Heart left ventricle (tissue), 16 donors: ENCODE data around the gene PIGL. TPM values are rescaled to one million over a fixed set of nuclear protein-coding genes. Genes with fewer than 3 reads are reported as not detected.

Experiments used
- ATAC-seq, 4 donors: fragments of 200-7000 bp; cut with Tn5 transposase; one replicate each; pipeline ENCODE4 v1.9.1; 2020 to 2022; ENCODE audit warnings: moderate library complexity in 4 of 4, mild to moderate bottlenecking in 3 of 4, moderate number of reproducible peaks in 1 of 4
- DNase-seq, 5 donors: peaks; one replicate each; pipeline ENCODE4 v3.0.0-alpha.2; 2020
- H3K27ac ChIP-seq, 12 donors: fragments of 200-600 bp; sonication (generic) in 4 of 12; one replicate each; pipeline versions ENCODE4 v1.5.0 to v1.8.0; 2016 to 2022; ENCODE audit warnings: mild to moderate bottlenecking in 2 of 12
- H3K27me3 ChIP-seq, 9 donors: fragments of 200-600 bp; sonication (generic) in 2 of 9; one replicate each; pipeline versions ENCODE4 v1.5.1 to v1.8.0; 2016 to 2022; ENCODE audit warnings: mild to moderate bottlenecking in 3 of 9
- H3K36me3 ChIP-seq, 9 donors: fragments of 200-600 bp; sonication (generic) in 2 of 9; one replicate each; pipeline versions ENCODE4 v1.5.0 to v1.8.0; 2018 to 2022; ENCODE audit warnings: mild to moderate bottlenecking in 2 of 9
- H3K4me1 ChIP-seq, 12 donors: fragments of 200-600 bp; sonication (generic) in 4 of 12; one replicate each; pipeline versions ENCODE4 v1.5.0 to v1.8.0; 2016 to 2022; ENCODE audit warnings: mild to moderate bottlenecking in 3 of 12
- H3K4me3 ChIP-seq, 12 donors: fragments of 200-600 bp; sonication (generic) in 4 of 12; one replicate each; pipeline versions ENCODE4 v1.5.0 to v1.8.0; 2017 to 2022; ENCODE audit warnings: mild to moderate bottlenecking in 9 of 12, moderate library complexity in 4 of 12
- H3K9me3 ChIP-seq, 12 donors: fragments of 200-600 bp; sonication (generic) in 4 of 12; one replicate each; pipeline versions ENCODE4 v1.5.0 to v1.8.0; 2016 to 2022; ENCODE audit warnings: mild to moderate bottlenecking in 1 of 12
- POLR2A ChIP-seq, 2 donors: fragments of 450-650 bp; IDR thresholded peaks; one replicate each; pipeline ENCODE4 v1.6.1; 2017; ENCODE audit warnings: antibody characterized with exemption in 2 of 2, mild to moderate bottlenecking in 2 of 2, moderate library complexity in 2 of 2
- WGBS, 4 donors: extraction: QIAGEN DNeasy Blood & Tissue Kit in 2 of 4; methylation state at CpG; one replicate each; pipeline versions ENCODE4 v1.1.5 to v1.1.7; 2013 to 2018; 5-methylcytosine and 5-hydroxymethylcytosine counted together
- intact Hi-C, 10 donors: fragments of 100-400 bp; cut with DNase I; formaldehyde crosslinking; loops; one replicate each; pipeline versions ENCODE4 v1.11.1 to v1.14.2; 2022
- long read RNA-seq, 3 donors: library from polyadenylated mRNA; unstranded; transcript quantifications; one replicate each; pipeline ENCODE4 v2.0.0, GENCODE V29; 2020 to 2021
- polyA plus RNA-seq, 2 donors: library from polyadenylated mRNA; stranded (reverse); fragments of 200-250 nt; gene quantifications; one replicate each; pipeline ENCODE4 v1.2.3, GENCODE V29; 2013
- total RNA-seq, 9 donors: library from RNA; depleted of rRNA in 2 of 9; stranded (reverse); fragments of >200 nt in 2 of 9; fragmentation: NEBNext Ultra II Directional in 3 of 9; extraction: Animal tissue kit (Norgen Biotek cat#: 25700) in 3 of 9; gene quantifications; one replicate each; pipeline versions ENCODE4 v1.1.0 to v1.2.4, GENCODE V29; 2016 to 2023
- TF ChIP-seq, protein P1 (sequence below), 12 donors: fragments of 200-600 bp; sonication (generic) in 4 of 12; IDR thresholded peaks; one replicate each; pipeline versions ENCODE4 v1.5.0 to v1.8.0; 2018 to 2022; ENCODE audit warnings: antibody characterized with exemption in 12 of 12, mild to moderate bottlenecking in 5 of 12
- donor health status: ischemic (EF 13 %, LVEDD 7.1; RV severe dilation, severe dysfunction).
- donor health status: healthy with polysubstance abuse.
- donor health status: DM: no; HTN: yes; CAD: no.
- donor health status: DM: no; HTN: no; CAD: no.
- donor health status: ischemic (EF 25% LVEDD 6.9; RV normal size, moderate dysfunction).
- donor health status: ischemic (EF 25% LVEDD 5.7; RV mildly dilated, moderate dysfunction).
- donor health status: healthy.
- donor health status: DM: yes; HTN: yes; CAD: no.
- donor health status: ischemic (EF 35%, LVEDD 5.7; RV mildly dilated, moderate dysfunction).
- donor health status: nonischemic (EF 11% LVEDD 7.7; RV severe dilation, severe dysfunction).
- donor health status: DM: yes; HTN: yes; CAD: no.
- donor health status: PGD.
- donor health status: ischemic (EF 29% LVEDD 5.4; RV normal size, mild dysfunction).
- donor health status: nonischemic (EF 23%, LVEDD 6.1; RV moderate dilation, normal function).

Gene PIGL
- total RNA-seq = 10 to 100 TPM in 5 of 9 donors, 1 to 10 TPM in 4; 4.5 to 20.2 (median 10.2) TPM
- 10 to 100 TPM in 1 of 2 donors, 1 to 10 TPM in 1; 7.6 to 13.3 TPM for polyA plus RNA-seq
- long read RNA-seq, donor 1, partial matches to known transcripts = 0 of 6 reads
- long read RNA-seq, donor 1, other reads (novel, unspliced or antisense) = 3 of 6 reads
- long read RNA-seq, donor 2, partial matches to known transcripts = 2 of 9 reads
- long read RNA-seq, donor 2, other reads (novel, unspliced or antisense) = 5 of 9 reads
- long read RNA-seq, donor 3, partial matches to known transcripts = 0 of 4 reads
- long read RNA-seq, donor 3, other reads (novel, unspliced or antisense) = 4 of 4 reads

- WGBS, 4 donors = 0 to 1% (median 0%) methylated on average over 25 to 29 of the region's 29 CpGs
- DNase-seq (peak; percentile 89 to 93 (median 91)), ATAC-seq (peak; percentile 76 to 85 (median 82))
- Histone ChIP-seq H3K36me3 (peaks cover 0 to 3% (median 0%) of the 10 kb centered on the region in 9 donors), H3K4me3 (peak within 1 kb of the TSS; percentile 75 to 99 (median 95)), H3K9me3 (no peaks in the 10 kb centered on the region), H3K27me3 (no peaks in the 10 kb centered on the region), H3K27ac (peak within 1 kb of the TSS; percentile 91 to 98 (median 97)), H3K4me1 (peaks cover 3 to 50% (median 36%) of the 10 kb centered on the region in 12 donors)
- intact Hi-C loops = loop anchor here in 1 of 10 donors (5.0 kb wide), 1 partner anchor 65 kb away; no protein-coding TSS in a partner anchor
- peak in 1 of 2 donors; percentile 45 for TF ChIP-seq POLR2A (IDR thresholded peaks at IDR 0.05)
- TF ChIP-seq, protein P1, sequence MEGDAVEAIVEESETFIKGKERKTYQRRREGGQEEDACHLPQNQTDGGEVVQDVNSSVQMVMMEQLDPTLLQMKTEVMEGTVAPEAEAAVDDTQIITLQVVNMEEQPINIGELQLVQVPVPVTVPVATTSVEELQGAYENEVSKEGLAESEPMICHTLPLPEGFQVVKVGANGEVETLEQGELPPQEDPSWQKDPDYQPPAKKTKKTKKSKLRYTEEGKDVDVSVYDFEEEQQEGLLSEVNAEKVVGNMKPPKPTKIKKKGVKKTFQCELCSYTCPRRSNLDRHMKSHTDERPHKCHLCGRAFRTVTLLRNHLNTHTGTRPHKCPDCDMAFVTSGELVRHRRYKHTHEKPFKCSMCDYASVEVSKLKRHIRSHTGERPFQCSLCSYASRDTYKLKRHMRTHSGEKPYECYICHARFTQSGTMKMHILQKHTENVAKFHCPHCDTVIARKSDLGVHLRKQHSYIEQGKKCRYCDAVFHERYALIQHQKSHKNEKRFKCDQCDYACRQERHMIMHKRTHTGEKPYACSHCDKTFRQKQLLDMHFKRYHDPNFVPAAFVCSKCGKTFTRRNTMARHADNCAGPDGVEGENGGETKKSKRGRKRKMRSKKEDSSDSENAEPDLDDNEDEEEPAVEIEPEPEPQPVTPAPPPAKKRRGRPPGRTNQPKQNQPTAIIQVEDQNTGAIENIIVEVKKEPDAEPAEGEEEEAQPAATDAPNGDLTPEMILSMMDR (IDR thresholded peaks at IDR 0.05) = peak in 1 of 12 donors; percentile 24
Observed at GRCh38 chr17:16217002-16217635, at the start of gene PIGL. Gene PIGL, plus strand, starts transcription at chr17:16217210. Its CDS starts 17 bp downstream, at chr17:16217227.

- DNase-seq (no peak), ATAC-seq (no peak)
- Histone ChIP-seq H3K27me3 (no peaks in the 10 kb centered on the region), H3K9me3 (no peaks in the 10 kb centered on the region), H3K4me3 (no peak overlapping the region), H3K4me1 (no peaks in the 10 kb centered on the region), H3K36me3 (peaks cover 0 to 67% (median 28%) of the 10 kb centered on the region in 9 donors), H3K27ac (no peak overlapping the region)
- TF ChIP-seq POLR2A (IDR thresholded peaks at IDR 0.05) = no peak
- TF ChIP-seq, protein P1 (IDR thresholded peaks at IDR 0.05) = no peak
- intact Hi-C loops = no loop called here
- 87 to 92% (median 90%) methylated on average over 7 of the region's 7 CpGs for WGBS, 4 donors
Observed at GRCh38 chr17:16171613-16172012, 45.4 kb upstream of the PIGL start.

GRCh38 chr17:16178836-16179235 is 38.2 kb upstream of the PIGL start:
- no peak overlapping the region for H3K27ac ChIP-seq
- 95 to 99% (median 97%) methylated on average over 5 of the region's 5 CpGs for WGBS, 4 donors
- H3K4me3 ChIP-seq = no peak overlapping the region
- H3K9me3 ChIP-seq = no peaks in the 10 kb centered on the region
- H3K27me3 ChIP-seq = no peaks in the 10 kb centered on the region
- H3K4me1 ChIP-seq = peaks cover 0 to under 1% (median 0%) of the 10 kb centered on the region in 12 donors
- intact Hi-C loops = no loop called here
- peaks cover 0 to 16% (median 4%) of the 10 kb centered on the region in 9 donors for H3K36me3 ChIP-seq
- TF ChIP-seq, protein P1 (IDR thresholded peaks at IDR 0.05) = no peak
- no peak for TF ChIP-seq POLR2A (IDR thresholded peaks at IDR 0.05)
- ATAC-seq = no peak
- no peak for DNase-seq

DNA sequence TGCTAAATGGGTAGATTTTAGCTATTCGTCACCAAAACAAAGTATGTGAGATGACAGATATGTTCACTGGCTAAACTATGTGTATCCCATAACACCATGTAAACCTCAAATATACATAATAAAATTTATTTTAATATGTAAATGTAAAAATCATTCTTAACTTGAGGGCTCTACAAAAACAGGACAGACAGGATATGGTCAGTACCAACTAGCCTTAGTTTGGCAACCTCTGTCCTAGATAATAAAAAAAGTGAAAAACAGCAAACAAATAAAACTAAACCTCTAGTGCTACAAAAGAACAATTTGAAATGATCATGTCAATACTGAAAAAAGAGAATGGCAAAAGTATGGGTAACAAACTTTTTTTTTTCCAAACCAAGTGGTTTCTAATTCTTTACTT is 35.4 kb upstream of the PIGL start:
- no peak for ATAC-seq
- no peaks in the 10 kb centered on the region for H3K27me3 ChIP-seq
- H3K27ac ChIP-seq = no peak overlapping the region
- 94 to 99% (median 95%) methylated on average over 1 of the region's 1 CpG for WGBS, 4 donors
- intact Hi-C loops = no loop called here
- DNase-seq = no peak
- no peaks in the 10 kb centered on the region for H3K9me3 ChIP-seq
- peaks cover 0 to 42% (median 31%) of the 10 kb centered on the region in 9 donors for H3K36me3 ChIP-seq
- H3K4me3 ChIP-seq = no peak overlapping the region
- H3K4me1 ChIP-seq = peaks cover 0 to 3% (median 0%) of the 10 kb centered on the region in 12 donors
- TF ChIP-seq, protein P1 (IDR thresholded peaks at IDR 0.05) = no peak
- no peak for TF ChIP-seq POLR2A (IDR thresholded peaks at IDR 0.05)
